Astrocyte (in vitro differentiated cells and primary cell): ENCODE data around the gene TOP3A. TPM values are rescaled to one million over a fixed set of nuclear protein-coding genes. Genes with fewer than 3 reads are reported as not detected.

ENCODE experiments used
- DNase-seq: peaks from one replicate; pipeline ENCODE4 v3.0.0-alpha.2; 2010; ENCODE audit warnings: low read depth
- FAIRE-seq: peaks from 2 replicates; lab custom pipeline; 2011; peaks lifted over from hg19 to GRCh38; lab: Jason Lieb, UNC
- H2AFZ ChIP-seq: 2 replicates; pipeline ENCODE4 v1.6.0; 2012; ENCODE audit warnings: low read depth, low read length, inconsistent platforms
- H3K27ac ChIP-seq: 2 replicates; pipeline ENCODE4 v1.5.1; 2011; ENCODE audit warnings: low read depth, low read length, inconsistent platforms
- H3K27me3 ChIP-seq: 2 replicates; pipeline ENCODE4 v1.6.0; 2011; ENCODE audit warnings: low read length, inconsistent platforms; ENCODE audit not compliant: insufficient read depth
- H3K36me3 ChIP-seq: 2 replicates; pipeline ENCODE4 v1.5.1; 2011; ENCODE audit warnings: low read length, inconsistent platforms; ENCODE audit not compliant: insufficient read depth
- H3K4me1 ChIP-seq: 2 replicates; pipeline ENCODE4 v1.5.1; 2011; ENCODE audit warnings: low read length, inconsistent platforms; ENCODE audit not compliant: insufficient read depth
- H3K4me2 ChIP-seq: 2 replicates; pipeline ENCODE4 v1.6.0; 2012; ENCODE audit warnings: low read length, inconsistent platforms
- H3K4me3 ChIP-seq: 2 replicates; pipeline ENCODE4 v1.5.1; 2011; ENCODE audit warnings: low read depth, mild to moderate bottlenecking, low read length, inconsistent platforms; ENCODE audit not compliant: insufficient read depth
- H3K79me2 ChIP-seq: 2 replicates; pipeline ENCODE4 v1.6.0; 2012; ENCODE audit warnings: mild to moderate bottlenecking, low read length, inconsistent platforms; ENCODE audit not compliant: insufficient read depth
- H3K9ac ChIP-seq: 2 replicates; pipeline ENCODE4 v1.6.0; 2012; ENCODE audit warnings: mild to moderate bottlenecking, low read length, inconsistent platforms
- H3K9me3 ChIP-seq: 2 replicates; pipeline ENCODE4 v1.5.1; 2012; ENCODE audit warnings: low read depth, mild to moderate bottlenecking, low read length, inconsistent platforms; ENCODE audit not compliant: insufficient read depth
- H4K20me1 ChIP-seq: 2 replicates; pipeline ENCODE4 v1.6.0; 2012; ENCODE audit warnings: low read length, inconsistent platforms; ENCODE audit not compliant: insufficient read depth
- H3K27ac Mint-ChIP-seq: one replicate; pipeline ENCODE4 v1.8.0; 2021; ENCODE audit warnings: mild to moderate bottlenecking, mixed read lengths; ENCODE audit not compliant: unreplicated experiment
- H3K27me3 Mint-ChIP-seq: one replicate; pipeline ENCODE4 v1.8.0; 2021; ENCODE audit warnings: low read depth, mixed read lengths; ENCODE audit not compliant: unreplicated experiment
- H3K36me3 Mint-ChIP-seq: one replicate; pipeline ENCODE4 v1.8.0; 2021; ENCODE audit warnings: low read depth, mixed read lengths; ENCODE audit not compliant: unreplicated experiment
- H3K4me1 Mint-ChIP-seq: one replicate; pipeline ENCODE4 v1.8.0; 2021; ENCODE audit warnings: low read depth, mixed read lengths; ENCODE audit not compliant: unreplicated experiment
- H3K4me3 Mint-ChIP-seq: one replicate; pipeline ENCODE4 v1.8.0; 2021; ENCODE audit warnings: mild to moderate bottlenecking, moderate library complexity, mixed read lengths; ENCODE audit not compliant: unreplicated experiment
- H3K9me3 Mint-ChIP-seq: one replicate; pipeline ENCODE4 v1.8.0; 2021; ENCODE audit warnings: mild to moderate bottlenecking, mixed read lengths; ENCODE audit not compliant: unreplicated experiment
- EZH2 ChIP-seq: IDR thresholded peaks from 2 replicates; pipeline ENCODE4 v1.6.1; 2012; ENCODE audit warnings: mild to moderate bottlenecking, low read length, inconsistent platforms; ENCODE audit not compliant: insufficient read depth
- total RNA-seq: library from RNA; stranded (reverse); gene quantifications from 2 replicates; pipeline ENCODE4 v1.2.1, GENCODE V29; 2021
- TF ChIP-seq, protein P1 (sequence below): IDR thresholded peaks from 2 replicates; pipeline ENCODE4 v1.5.1; 2011; ENCODE audit warnings: low read depth, mild to moderate bottlenecking, inconsistent platforms, low read length, moderate library complexity; ENCODE audit not compliant: insufficient read depth

TOP3A gene
- total RNA-seq, 1 donor from 2014 or later: 31.0 TPM

DNA sequence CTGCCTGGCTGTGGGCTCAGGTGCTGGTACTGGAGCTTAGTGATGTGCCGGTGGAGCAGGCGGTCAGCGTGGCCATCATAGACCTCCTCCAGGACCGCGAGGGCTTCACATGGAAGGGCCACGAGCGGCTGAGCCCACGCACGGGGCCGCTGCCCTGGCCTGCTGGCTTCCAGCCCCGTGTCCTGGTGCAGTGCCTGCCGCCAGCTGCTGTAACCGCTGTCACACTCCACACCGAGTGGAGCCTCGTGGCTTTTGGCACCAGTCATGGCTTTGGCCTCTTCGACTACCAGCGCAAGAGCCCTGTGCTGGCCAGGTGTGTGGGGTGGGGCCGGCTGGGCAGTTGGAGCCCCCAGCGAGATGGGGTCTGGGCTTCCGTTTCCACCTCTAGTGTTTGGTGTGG lies 77.3 kb downstream of the TOP3A start:
- FAIRE-seq (no peak), DNase-seq (no peak)
- Mint-ChIP-seq H3K4me3 (no peak overlapping the region), H3K9me3 (no peaks in the 10 kb centered on the region), H3K36me3 (peaks cover 18% of the 10 kb centered on the region), H3K27ac (no peak overlapping the region), H3K4me1 (peaks cover 6% of the 10 kb centered on the region), H3K27me3 (no peaks in the 10 kb centered on the region)
- H3K9ac ChIP-seq: no peak overlapping the region
- H3K27me3 ChIP-seq: no peaks in the 10 kb centered on the region
- TF ChIP-seq EZH2: no peak
- TF ChIP-seq, protein P1, sequence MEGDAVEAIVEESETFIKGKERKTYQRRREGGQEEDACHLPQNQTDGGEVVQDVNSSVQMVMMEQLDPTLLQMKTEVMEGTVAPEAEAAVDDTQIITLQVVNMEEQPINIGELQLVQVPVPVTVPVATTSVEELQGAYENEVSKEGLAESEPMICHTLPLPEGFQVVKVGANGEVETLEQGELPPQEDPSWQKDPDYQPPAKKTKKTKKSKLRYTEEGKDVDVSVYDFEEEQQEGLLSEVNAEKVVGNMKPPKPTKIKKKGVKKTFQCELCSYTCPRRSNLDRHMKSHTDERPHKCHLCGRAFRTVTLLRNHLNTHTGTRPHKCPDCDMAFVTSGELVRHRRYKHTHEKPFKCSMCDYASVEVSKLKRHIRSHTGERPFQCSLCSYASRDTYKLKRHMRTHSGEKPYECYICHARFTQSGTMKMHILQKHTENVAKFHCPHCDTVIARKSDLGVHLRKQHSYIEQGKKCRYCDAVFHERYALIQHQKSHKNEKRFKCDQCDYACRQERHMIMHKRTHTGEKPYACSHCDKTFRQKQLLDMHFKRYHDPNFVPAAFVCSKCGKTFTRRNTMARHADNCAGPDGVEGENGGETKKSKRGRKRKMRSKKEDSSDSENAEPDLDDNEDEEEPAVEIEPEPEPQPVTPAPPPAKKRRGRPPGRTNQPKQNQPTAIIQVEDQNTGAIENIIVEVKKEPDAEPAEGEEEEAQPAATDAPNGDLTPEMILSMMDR: no peak
- H2AFZ ChIP-seq: no peak overlapping the region
- H4K20me1 ChIP-seq: peaks cover 19% of the 10 kb centered on the region
- H3K27ac ChIP-seq: no peak overlapping the region
- no peaks in the 10 kb centered on the region for H3K9me3 ChIP-seq
- no peaks in the 10 kb centered on the region for H3K36me3 ChIP-seq
- peaks cover 17% of the 10 kb centered on the region for H3K4me1 ChIP-seq
- no peaks in the 10 kb centered on the region for H3K79me2 ChIP-seq
- no peak overlapping the region for H3K4me3 ChIP-seq
- no peak overlapping the region for H3K4me2 ChIP-seq

DNA sequence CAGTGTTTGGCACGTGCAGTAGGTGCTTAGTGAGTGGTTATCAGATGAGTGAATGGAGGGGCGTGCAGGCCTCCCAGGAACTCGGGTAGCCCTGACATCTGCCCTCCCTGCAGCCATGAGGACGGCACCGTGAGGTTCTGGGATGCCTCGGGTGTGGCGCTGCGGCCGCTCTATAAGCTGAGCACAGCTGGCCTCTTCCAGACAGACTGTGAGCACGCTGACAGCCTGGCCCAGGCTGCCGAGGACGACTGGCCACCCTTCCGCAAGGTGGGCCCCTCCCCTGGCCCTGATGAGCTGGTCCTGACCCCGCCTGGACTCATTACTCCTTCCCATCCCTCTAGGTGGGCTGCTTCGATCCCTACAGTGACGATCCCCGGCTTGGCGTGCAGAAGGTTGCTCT lies 78.3 kb downstream of the TOP3A start:
- DNase-seq (no peak), FAIRE-seq (no peak)
- Histone ChIP-seq H3K27ac (peak overlapping the region; percentile 79), H3K36me3 (no peaks in the 10 kb centered on the region), H3K9me3 (no peaks in the 10 kb centered on the region), H3K4me2 (peak overlapping the region; percentile 80), H2AFZ (no peak overlapping the region), H3K9ac (peak overlapping the region; percentile 75), H3K4me1 (peaks cover 17% of the 10 kb centered on the region), H3K4me3 (no peak overlapping the region), H3K79me2 (peaks cover 7% of the 10 kb centered on the region), H4K20me1 (peaks cover 29% of the 10 kb centered on the region), H3K27me3 (no peaks in the 10 kb centered on the region)
- Mint-ChIP-seq H3K36me3 (peaks cover 18% of the 10 kb centered on the region), H3K4me3 (no peak overlapping the region), H3K27ac (no peak overlapping the region), H3K27me3 (no peaks in the 10 kb centered on the region), H3K4me1 (peaks cover 6% of the 10 kb centered on the region), H3K9me3 (no peaks in the 10 kb centered on the region)
- TF ChIP-seq, protein P1: no peak
- TF ChIP-seq EZH2: no peak

DNA sequence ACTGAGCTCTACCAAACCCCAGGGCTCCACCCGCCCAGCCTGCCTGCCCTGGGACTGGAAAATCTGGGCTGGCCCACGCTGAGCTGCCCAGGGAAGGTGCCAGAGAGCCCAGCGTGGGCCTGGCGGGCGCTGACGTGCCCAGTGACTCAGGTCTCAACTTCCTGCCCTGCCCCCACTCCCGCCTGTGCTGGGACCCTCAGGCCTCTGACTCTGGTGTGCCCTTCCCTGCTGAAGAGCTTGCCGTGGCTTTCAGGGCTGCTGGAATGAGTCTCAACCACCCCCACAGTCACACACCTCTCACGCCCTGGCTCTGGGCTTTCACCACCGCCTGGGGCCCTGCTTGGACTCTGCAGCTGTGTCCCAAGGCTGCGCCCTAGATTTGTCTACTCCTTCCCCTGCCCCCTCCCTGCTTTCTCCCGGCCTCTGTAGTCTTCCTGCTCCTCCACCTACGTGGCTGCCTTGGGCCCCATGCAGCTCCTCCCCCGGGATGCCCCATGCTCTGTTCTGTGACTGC lies 79.0 kb downstream of the TOP3A start:
- H3K4me3 Mint-ChIP-seq: peak overlapping the region; percentile 14
- H3K27ac Mint-ChIP-seq: no peak overlapping the region
- DNase-seq: peak; percentile 67
- Histone ChIP-seq H3K4me2 (peak overlapping the region; percentile 80), H3K4me1 (peaks cover 17% of the 10 kb centered on the region), H3K27ac (peak overlapping the region; percentile 79), H2AFZ (peak overlapping the region; percentile 67), H3K9me3 (no peaks in the 10 kb centered on the region), H3K79me2 (peaks cover 14% of the 10 kb centered on the region), H3K27me3 (no peaks in the 10 kb centered on the region), H3K9ac (peak overlapping the region; percentile 75), H3K36me3 (no peaks in the 10 kb centered on the region), H4K20me1 (peaks cover 36% of the 10 kb centered on the region), H3K4me3 (peak overlapping the region; percentile 30)
- H3K36me3 Mint-ChIP-seq: peaks cover 18% of the 10 kb centered on the region
- TF ChIP-seq EZH2: no peak
- TF ChIP-seq, protein P1: no peak
- H3K4me1 Mint-ChIP-seq: peaks cover 6% of the 10 kb centered on the region
- no peaks in the 10 kb centered on the region for H3K9me3 Mint-ChIP-seq
- H3K27me3 Mint-ChIP-seq: no peaks in the 10 kb centered on the region
- no peak for FAIRE-seq
